Adipocyte (in vitro differentiated cells): ENCODE results near the gene LDB3.

Experiments
- DNase-seq: peaks from one replicate; pipeline ENCODE4 v3.0.0-alpha.2; 2015; ENCODE audit warnings: low read depth
- H3K27me3 ChIP-seq: replicated peaks from 2 replicates; pipeline ENCODE4 v1.7.0; 2013; ENCODE audit warnings: mild to moderate bottlenecking, low read length, moderate library complexity; ENCODE audit not compliant: control insufficient read depth, insufficient read depth
- H3K36me3 ChIP-seq: 2 replicates; pipeline ENCODE4 v1.7.0; 2013; ENCODE audit warnings: low read length, mild to moderate bottlenecking, moderate library complexity; ENCODE audit not compliant: control insufficient read depth, insufficient read depth, severe bottlenecking
- H3K4me1 ChIP-seq: 2 replicates; pipeline ENCODE4 v1.7.0; 2013; ENCODE audit warnings: mild to moderate bottlenecking, low read length, moderate library complexity; ENCODE audit not compliant: control insufficient read depth, insufficient read depth
- H3K4me3 ChIP-seq: 2 replicates; pipeline ENCODE4 v1.7.0; 2013; ENCODE audit warnings: mild to moderate bottlenecking, low read length, moderate library complexity
- H3K9ac ChIP-seq: 2 replicates; pipeline ENCODE4 v1.7.0; 2013; ENCODE audit warnings: mild to moderate bottlenecking, low read length, moderate library complexity
- H3K9me3 ChIP-seq: 2 replicates; pipeline ENCODE4 v1.7.0; 2013; ENCODE audit warnings: mild to moderate bottlenecking, low read length, moderate library complexity; ENCODE audit not compliant: control insufficient read depth

Gene LDB3

DNA sequence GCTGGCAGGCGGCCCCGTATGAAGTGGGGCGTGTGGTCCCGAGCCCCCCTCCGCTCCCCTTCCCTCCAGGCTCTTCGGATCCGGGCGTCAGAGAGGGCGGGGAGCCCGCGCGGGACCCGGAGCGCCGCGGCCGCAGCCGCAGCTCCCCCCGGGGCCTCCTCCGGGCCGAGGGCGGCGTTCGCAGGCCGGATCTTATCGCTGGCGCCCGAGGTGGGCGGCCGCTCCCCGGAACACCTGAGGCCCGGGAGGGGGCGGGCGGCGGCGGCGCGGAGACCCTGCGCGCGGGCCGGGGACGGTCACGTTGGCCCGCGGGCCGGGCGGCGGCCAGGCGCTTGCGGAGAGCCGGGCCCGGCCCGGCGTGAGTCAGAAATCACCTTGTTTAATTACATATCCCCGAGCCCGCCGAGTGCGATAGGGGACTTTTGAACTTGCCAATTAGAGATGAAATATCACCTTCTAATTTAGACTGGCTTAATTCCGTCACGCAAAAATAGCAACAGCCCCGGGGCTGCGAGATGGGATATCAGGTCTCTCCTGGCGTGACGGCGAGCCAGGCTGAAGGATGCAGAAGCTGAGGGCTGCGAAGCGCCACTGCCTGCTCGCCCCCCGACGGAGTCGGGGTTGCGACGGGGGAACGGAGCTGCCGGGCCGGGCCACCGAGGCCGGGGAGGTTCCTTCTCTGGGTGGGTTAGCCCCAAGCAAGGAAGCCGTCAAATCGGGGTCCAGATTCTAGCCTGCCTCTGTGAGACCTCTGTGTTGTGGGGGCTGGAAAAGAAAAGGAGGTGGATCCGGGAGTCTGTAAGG is 43.4 kb downstream of the LDB3 start:
- Histone ChIP-seq H3K9ac (peak overlapping the region; percentile 89), H3K27me3 (no peaks in the 10 kb centered on the region), H3K4me3 (peak overlapping the region; percentile 88), H3K36me3 (no peaks in the 10 kb centered on the region), H3K9me3 (no peaks in the 10 kb centered on the region), H3K4me1 (peaks cover 12% of the 10 kb centered on the region)
- DNase-seq: peak; percentile 78

DNA sequence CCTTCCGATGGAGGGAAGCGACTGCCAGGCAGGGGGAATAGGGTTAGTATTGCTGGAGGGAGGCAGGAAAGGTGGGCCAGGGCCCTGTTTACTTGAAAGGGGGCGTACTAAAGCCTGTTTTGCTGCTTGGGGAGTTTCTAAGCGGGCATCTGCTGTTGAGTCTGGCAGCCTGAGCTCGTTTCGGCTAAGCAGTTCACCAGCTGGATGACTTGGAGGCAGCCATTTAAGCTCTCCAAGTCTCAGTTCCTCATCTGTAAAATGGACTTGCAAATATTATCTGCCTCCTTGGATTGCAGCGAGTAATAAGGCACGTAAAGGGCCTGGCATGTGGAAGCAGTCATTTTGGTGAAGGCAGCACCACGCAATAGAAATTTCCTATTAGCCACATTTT is 44.0 kb downstream of the LDB3 start:
- no peak for DNase-seq
- Histone ChIP-seq H3K4me3 (peak overlapping the region; percentile 88), H3K4me1 (peaks cover 12% of the 10 kb centered on the region), H3K9ac (peak overlapping the region; percentile 89), H3K27me3 (no peaks in the 10 kb centered on the region), H3K9me3 (no peaks in the 10 kb centered on the region), H3K36me3 (no peaks in the 10 kb centered on the region)

DNA sequence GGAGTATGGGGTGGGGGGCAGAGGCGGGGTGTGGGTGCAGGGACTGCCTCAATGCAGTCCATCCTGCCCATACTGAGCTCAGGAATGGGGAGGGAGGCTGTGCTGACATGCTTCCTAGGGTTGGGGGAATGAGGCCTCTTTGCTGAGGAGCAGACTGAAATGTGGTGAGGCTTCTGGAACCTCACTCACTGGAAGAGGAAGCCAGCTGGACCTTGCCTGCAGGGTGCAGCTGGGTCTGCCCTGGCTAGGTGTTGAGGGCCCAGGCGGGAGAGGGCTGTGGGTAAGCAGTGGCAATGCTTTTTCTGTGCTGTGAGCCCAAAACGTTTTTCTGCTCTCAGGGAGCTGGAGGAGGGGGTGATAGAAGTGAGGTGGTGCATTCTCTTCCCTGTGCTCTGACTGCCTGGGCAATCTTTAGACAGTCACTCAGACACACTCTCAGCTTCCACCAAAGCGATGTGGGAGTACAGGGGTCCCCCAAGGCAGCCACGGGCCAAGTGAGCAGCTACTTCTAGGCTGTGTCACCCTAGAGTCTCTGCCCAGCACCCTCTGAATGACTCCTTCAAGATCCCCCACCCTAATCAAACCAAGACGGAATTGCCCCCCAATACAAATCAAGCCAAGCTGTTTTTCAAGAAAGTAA is 47.0 kb downstream of the LDB3 start:
- Histone ChIP-seq H3K27me3 (no peaks in the 10 kb centered on the region), H3K4me3 (no peak overlapping the region), H3K4me1 (peaks cover 12% of the 10 kb centered on the region), H3K36me3 (no peaks in the 10 kb centered on the region), H3K9ac (no peak overlapping the region), H3K9me3 (no peaks in the 10 kb centered on the region)
- DNase-seq: no peak

DNA sequence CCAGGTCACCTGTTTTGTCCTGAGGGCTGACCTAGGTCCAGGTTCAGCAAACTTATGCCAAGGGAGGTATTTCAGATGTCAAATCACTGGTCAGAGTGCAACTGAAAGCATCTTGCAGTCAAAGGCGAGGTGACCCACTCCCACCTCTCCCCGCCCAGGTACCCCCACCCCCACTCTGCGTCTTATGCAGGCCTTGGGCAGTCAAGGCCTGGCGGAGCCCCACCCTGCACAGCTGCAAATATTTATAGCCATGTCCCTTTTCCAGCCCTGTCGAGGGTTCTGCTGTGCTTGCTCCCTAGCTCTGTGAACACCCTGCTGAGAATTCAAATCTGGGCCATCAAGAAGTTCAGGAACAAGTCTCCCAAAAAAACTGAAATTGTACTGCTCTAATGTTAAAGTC is 47.5 kb downstream of the LDB3 start:
- Histone ChIP-seq H3K9me3 (no peaks in the 10 kb centered on the region), H3K4me3 (no peak overlapping the region), H3K36me3 (no peaks in the 10 kb centered on the region), H3K4me1 (peaks cover 8% of the 10 kb centered on the region), H3K9ac (no peak overlapping the region), H3K27me3 (peaks cover 3% of the 10 kb centered on the region)
- DNase-seq: no peak

DNA sequence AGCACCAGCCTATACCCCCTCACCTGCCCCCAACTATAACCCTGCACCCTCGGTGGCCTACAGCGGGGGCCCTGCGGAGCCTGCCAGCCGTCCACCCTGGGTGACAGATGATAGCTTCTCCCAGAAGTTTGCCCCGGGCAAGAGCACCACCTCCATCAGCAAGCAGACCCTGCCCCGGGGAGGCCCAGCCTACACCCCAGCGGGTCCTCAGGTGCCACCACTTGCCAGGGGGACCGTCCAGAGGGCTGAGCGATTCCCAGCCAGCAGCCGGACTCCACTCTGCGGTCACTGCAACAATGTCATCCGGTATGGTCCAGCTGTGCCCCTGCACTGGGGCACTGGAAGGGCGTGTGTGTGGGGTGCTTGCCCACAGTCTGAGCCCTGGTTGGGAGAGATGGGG is 48.2 kb downstream of the LDB3 start:
- DNase-seq: no peak
- Histone ChIP-seq H3K4me3 (no peak overlapping the region), H3K4me1 (peaks cover 6% of the 10 kb centered on the region), H3K9ac (no peak overlapping the region), H3K9me3 (no peaks in the 10 kb centered on the region), H3K27me3 (peaks cover 3% of the 10 kb centered on the region), H3K36me3 (no peaks in the 10 kb centered on the region)

DNA sequence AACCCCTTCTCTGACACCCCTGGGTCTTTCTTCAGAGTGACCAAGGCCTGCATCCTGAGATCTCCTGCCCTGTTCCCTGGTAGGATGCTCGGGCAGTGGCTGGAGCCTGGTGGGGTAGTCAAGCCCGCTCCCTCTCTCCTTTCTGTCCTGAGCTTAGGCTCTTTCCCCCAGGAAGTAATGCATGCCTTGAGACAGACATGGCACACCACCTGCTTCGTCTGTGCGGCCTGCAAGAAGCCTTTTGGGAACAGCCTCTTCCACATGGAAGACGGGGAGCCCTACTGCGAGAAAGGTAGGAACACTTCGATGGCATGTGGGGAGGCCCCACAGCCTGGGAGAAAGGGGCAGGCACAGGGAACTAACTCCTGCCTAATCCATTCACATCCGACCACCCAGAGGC is 50.2 kb downstream of the LDB3 start:
- H3K9me3 ChIP-seq: no peaks in the 10 kb centered on the region
- peaks cover 3% of the 10 kb centered on the region for H3K27me3 ChIP-seq
- no peaks in the 10 kb centered on the region for H3K4me1 ChIP-seq
- no peak for DNase-seq
- H3K36me3 ChIP-seq: no peaks in the 10 kb centered on the region
- no peak overlapping the region for H3K9ac ChIP-seq
- no peak overlapping the region for H3K4me3 ChIP-seq

DNA sequence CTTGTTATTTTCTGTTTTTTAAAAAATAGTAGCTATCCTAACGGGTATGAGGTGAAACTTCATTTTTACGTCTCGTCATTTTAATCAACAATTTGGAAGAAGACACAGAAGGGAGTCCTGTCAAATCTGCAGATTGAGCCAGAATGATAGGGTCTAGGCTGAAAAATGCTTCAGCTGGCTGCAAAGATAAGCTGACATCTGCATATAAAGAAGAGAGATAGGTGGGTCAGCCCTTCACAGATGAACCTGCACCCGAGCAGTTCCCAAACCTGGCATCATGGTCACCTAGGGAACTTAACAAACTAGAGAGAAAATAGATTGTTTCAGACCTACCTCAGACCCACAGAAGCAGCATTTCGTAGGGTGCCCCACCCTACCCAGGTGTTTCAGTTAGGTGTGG is 52.9 kb downstream of the LDB3 start:
- DNase-seq: no peak
- Histone ChIP-seq H3K4me3 (no peak overlapping the region), H3K27me3 (peaks cover 5% of the 10 kb centered on the region)

DNA sequence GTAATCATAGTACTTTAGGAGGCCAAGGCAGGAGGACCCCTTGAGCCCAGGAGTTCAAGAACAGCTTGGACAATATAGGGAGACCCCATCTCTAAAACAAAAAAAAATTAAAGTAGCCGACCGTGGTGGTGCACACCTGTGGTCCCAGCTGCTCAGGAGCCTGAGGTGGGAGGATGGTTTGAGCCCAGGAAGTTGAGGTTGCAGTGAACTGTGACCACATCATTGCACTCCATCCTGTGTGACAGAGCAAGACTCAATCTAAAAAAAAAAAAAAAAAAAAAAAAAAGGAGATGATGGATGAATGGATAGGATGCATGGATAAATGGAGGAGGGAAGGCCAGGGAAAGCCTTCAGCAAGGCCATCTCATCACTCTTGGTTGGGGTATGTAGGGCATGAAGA is 54.7 kb downstream of the LDB3 start:
- Histone ChIP-seq H3K4me1 (peaks cover 8% of the 10 kb centered on the region), H3K9ac (no peak overlapping the region), H3K4me3 (no peak overlapping the region), H3K36me3 (no peaks in the 10 kb centered on the region), H3K27me3 (peaks cover 5% of the 10 kb centered on the region), H3K9me3 (no peaks in the 10 kb centered on the region)
- DNase-seq: no peak

More for the DNA sequence above, 52.9 kb downstream of the LDB3 start:
- no peaks in the 10 kb centered on the region for H3K9me3 ChIP-seq
- no peaks in the 10 kb centered on the region for H3K4me1 ChIP-seq
- H3K36me3 ChIP-seq: no peaks in the 10 kb centered on the region
- H3K9ac ChIP-seq: no peak overlapping the region

DNA sequence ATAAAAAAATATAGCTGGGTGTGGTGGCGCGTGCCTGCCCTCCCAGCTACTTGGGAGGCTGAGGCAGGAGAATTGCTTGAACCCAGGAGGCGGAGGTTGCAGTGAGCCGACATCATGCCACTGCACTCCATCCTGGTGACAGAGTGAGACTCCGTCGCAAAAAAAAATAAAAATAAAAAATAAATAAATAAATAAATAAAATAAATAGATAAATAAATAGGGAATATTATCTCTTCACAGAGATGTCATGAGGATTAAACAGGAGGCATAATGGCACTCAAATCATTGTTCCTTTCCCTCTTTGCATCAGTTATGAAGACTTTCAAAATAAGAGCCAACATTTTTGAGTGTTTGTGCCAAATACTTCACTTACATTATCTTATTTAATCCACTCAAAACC is 56.1 kb downstream of the LDB3 start:
- Histone ChIP-seq H3K9ac (no peak overlapping the region), H3K9me3 (no peaks in the 10 kb centered on the region), H3K36me3 (no peaks in the 10 kb centered on the region), H3K4me1 (peaks cover 18% of the 10 kb centered on the region), H3K4me3 (no peak overlapping the region), H3K27me3 (peaks cover 5% of the 10 kb centered on the region)
- DNase-seq: no peak

DNA sequence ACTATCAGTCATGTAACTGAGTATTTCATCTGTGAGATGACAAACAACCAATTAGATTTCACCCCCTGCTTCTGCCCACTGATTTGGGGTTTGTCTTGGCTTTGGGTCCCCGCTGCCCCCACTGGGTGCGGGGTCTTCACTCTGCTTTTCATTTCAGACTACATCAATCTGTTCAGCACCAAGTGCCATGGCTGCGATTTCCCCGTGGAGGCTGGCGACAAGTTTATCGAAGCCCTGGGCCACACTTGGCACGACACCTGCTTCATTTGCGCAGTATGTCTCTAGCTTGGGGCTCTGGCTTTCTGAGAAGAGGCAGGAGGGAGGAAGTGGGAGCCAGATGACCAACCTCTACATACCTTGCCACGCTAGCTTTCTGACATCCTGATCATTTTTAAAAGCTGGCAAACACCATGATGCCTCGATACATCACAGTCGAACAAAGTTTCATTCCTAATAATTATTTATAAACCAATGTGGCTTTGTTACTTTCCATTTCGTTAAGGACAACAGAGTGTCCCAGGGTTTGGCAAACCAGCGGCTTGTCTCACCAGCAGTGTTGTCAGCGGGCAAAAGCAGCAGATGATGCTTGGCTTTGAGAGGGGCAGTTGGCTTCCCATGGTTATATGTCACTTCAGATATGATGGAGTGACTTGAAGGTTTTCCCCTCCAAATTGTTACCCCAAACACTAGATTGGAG is 57.8 kb downstream of the LDB3 start:
- Histone ChIP-seq H3K9me3 (no peaks in the 10 kb centered on the region), H3K4me1 (peaks cover 27% of the 10 kb centered on the region), H3K9ac (no peak overlapping the region), H3K4me3 (no peak overlapping the region), H3K27me3 (peaks cover 3% of the 10 kb centered on the region), H3K36me3 (no peaks in the 10 kb centered on the region)
- DNase-seq: no peak

DNA sequence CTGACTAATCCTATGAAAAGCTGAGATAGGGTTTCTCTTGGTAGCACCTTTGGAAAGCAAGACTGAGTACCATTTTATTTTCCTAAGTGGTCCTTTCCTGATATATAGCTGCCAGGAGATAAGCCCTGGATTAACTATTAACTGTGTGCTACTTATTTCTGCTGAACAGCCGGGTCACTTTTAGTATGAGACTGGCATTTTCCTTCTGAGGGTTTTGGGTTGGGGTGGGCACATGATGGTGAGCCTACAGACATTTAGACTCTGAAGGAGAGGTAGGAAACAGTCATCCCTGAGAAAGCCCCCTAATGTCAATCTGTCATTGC is 58.3 kb downstream of the LDB3 start:
- H3K27me3 ChIP-seq: peaks cover 3% of the 10 kb centered on the region
- H3K9ac ChIP-seq: no peak overlapping the region
- no peaks in the 10 kb centered on the region for H3K9me3 ChIP-seq
- no peaks in the 10 kb centered on the region for H3K36me3 ChIP-seq
- no peak for DNase-seq
- peaks cover 30% of the 10 kb centered on the region for H3K4me1 ChIP-seq
- no peak overlapping the region for H3K4me3 ChIP-seq
